Colonic mucosa (tissue), 4 donors: ENCODE results near the gene SMIM1. TPM values are rescaled to one million over a fixed set of nuclear protein-coding genes. Genes with fewer than 3 reads are reported as not detected.

ENCODE experiments used
- DNase-seq: peaks from one replicate; pipeline ENCODE4 v3.0.0-alpha.2; 2020
- H3K27ac ChIP-seq: fragments of 200-600 bp; one replicate; pipeline ENCODE4 v1.8.0; 2021
- H3K27me3 ChIP-seq: fragments of 200-600 bp; one replicate; pipeline ENCODE4 v1.8.0; 2021
- H3K36me3 ChIP-seq: fragments of 200-600 bp; one replicate; pipeline ENCODE4 v1.8.0; 2021
- H3K4me1 ChIP-seq: fragments of 200-600 bp; one replicate; pipeline ENCODE4 v1.8.0; 2021; ENCODE audit warnings: mild to moderate bottlenecking
- H3K4me3 ChIP-seq: fragments of 200-600 bp; one replicate; pipeline ENCODE4 v1.8.0; 2021
- H3K9ac ChIP-seq, 2 donors: one replicate each; pipeline ENCODE4 v1.7.0; 2013; ENCODE audit warnings: control low read depth in 2 of 2, low read depth in 2 of 2, low read length in 2 of 2
- H3K9me3 ChIP-seq: fragments of 200-600 bp; one replicate; pipeline ENCODE4 v1.8.0; 2021
- intact Hi-C: fragments of 100-400 bp; cut with DNase I; formaldehyde crosslinking; loops from one replicate; pipeline ENCODE4 v1.14.1; 2022
- total RNA-seq, 2 donors: library from RNA; stranded (reverse); fragmentation: NEBNext Ultra II Directional in 1 of 2; extraction: Animal tissue kit (Norgen Biotek cat#: 25700) in 1 of 2; gene quantifications; one replicate each; pipeline ENCODE4 v1.2.1, GENCODE V29; 2021
- TF ChIP-seq, protein P1 (sequence below): fragments of 200-600 bp; IDR thresholded peaks from one replicate; pipeline ENCODE4 v1.8.0; 2022; ENCODE audit warnings: antibody characterized with exemption, mild to moderate bottlenecking
- donor health status: healthy.
- donor health status: DM: no; HTN: no; CAD: no.
- donor health status: DM: no; HTN: no; CAD: no.

The SMIM1 gene
- total RNA-seq, 2 donors from 2014 or later: 1.9 to 2.4 TPM

- H3K4me1 ChIP-seq: no peaks in the 10 kb centered on the region
- TF ChIP-seq, protein P1, sequence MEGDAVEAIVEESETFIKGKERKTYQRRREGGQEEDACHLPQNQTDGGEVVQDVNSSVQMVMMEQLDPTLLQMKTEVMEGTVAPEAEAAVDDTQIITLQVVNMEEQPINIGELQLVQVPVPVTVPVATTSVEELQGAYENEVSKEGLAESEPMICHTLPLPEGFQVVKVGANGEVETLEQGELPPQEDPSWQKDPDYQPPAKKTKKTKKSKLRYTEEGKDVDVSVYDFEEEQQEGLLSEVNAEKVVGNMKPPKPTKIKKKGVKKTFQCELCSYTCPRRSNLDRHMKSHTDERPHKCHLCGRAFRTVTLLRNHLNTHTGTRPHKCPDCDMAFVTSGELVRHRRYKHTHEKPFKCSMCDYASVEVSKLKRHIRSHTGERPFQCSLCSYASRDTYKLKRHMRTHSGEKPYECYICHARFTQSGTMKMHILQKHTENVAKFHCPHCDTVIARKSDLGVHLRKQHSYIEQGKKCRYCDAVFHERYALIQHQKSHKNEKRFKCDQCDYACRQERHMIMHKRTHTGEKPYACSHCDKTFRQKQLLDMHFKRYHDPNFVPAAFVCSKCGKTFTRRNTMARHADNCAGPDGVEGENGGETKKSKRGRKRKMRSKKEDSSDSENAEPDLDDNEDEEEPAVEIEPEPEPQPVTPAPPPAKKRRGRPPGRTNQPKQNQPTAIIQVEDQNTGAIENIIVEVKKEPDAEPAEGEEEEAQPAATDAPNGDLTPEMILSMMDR: no peak
- intact Hi-C loops: no loop called here
Measured at GRCh38 chr1:3741566-3742438, 30.7 kb upstream of the SMIM1 start.

DNA sequence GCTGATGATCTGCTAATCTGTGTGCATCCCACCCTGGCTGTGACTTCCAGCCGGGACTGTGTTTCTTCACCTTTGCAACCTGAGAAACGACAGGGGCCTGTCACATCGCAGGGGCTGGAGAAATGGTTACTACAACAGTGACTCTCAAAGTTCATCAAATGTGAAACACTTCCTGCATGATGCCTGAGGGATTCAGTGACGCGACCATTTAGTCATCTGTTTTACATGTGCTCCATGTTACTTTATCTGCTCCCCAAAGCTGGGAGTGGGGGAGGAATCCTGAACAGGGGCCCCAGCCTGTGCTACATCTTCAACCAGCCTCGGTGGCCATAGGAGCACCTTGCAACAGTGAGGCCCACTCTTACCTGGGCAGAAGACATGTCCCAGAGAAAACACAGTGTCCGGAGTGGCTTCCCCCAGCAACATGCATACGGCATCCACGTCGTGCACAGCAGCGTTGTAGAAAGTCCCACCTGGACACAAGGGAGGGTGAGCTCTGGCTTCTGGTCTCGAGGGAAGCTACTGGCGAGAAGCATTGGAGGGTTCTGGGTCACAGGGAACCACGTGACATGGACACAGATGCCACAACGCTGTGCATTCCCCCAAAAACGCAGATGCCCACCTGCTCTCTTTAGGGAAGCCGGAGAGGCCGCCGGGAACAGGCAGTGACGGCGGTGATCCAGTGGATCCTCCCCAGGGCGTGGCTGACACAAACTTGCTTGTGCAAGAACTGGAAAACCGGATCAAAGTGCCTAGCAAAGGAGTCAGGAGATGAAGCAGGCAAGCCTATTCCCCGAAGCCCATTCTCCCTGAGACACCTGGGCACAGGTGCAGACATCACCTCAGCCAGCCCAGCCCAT lies 29.9 kb upstream of the SMIM1 start:
- no peaks in the 10 kb centered on the region for H3K9me3 ChIP-seq
- intact Hi-C loops: no loop called here
- no peak overlapping the region for H3K4me3 ChIP-seq
- H3K27me3 ChIP-seq: no peaks in the 10 kb centered on the region
- no peak for DNase-seq
- no peak overlapping the region for H3K9ac ChIP-seq
- TF ChIP-seq, protein P1: no peak
- H3K36me3 ChIP-seq: no peaks in the 10 kb centered on the region
- peaks cover 2% of the 10 kb centered on the region for H3K4me1 ChIP-seq
- H3K27ac ChIP-seq: no peak overlapping the region

More at GRCh38 chr1:3741566-3742438, 30.7 kb upstream of the SMIM1 start:
- no peaks in the 10 kb centered on the region for H3K27me3 ChIP-seq
- no peaks in the 10 kb centered on the region for H3K9me3 ChIP-seq
- H3K4me3 ChIP-seq: no peak overlapping the region
- no peak for DNase-seq
- H3K36me3 ChIP-seq: no peaks in the 10 kb centered on the region
- H3K9ac ChIP-seq: no peak overlapping the region
- no peak overlapping the region for H3K27ac ChIP-seq

- H3K27ac ChIP-seq: no peak overlapping the region
- intact Hi-C loops: no loop called here
- no peak overlapping the region for H3K4me3 ChIP-seq
- TF ChIP-seq, protein P1: no peak
- no peak overlapping the region for H3K9ac ChIP-seq
- H3K36me3 ChIP-seq: no peaks in the 10 kb centered on the region
- no peaks in the 10 kb centered on the region for H3K9me3 ChIP-seq
- H3K4me1 ChIP-seq: peaks cover 8% of the 10 kb centered on the region
- no peak for DNase-seq
- H3K27me3 ChIP-seq: no peaks in the 10 kb centered on the region
Measured at GRCh38 chr1:3743421-3743820, 29.1 kb upstream of the SMIM1 start.

- Histone ChIP-seq H3K27ac (no peak overlapping the region), H3K36me3 (no peaks in the 10 kb centered on the region), H3K4me3 (no peak overlapping the region), H3K4me1 (peaks cover 8% of the 10 kb centered on the region), H3K9me3 (no peaks in the 10 kb centered on the region), H3K9ac (no peak overlapping the region), H3K27me3 (no peaks in the 10 kb centered on the region)
- intact Hi-C loops: no loop called here
- DNase-seq: no peak
- TF ChIP-seq, protein P1: no peak
Measured at GRCh38 chr1:3743826-3744225, 28.7 kb upstream of the SMIM1 start.

DNA sequence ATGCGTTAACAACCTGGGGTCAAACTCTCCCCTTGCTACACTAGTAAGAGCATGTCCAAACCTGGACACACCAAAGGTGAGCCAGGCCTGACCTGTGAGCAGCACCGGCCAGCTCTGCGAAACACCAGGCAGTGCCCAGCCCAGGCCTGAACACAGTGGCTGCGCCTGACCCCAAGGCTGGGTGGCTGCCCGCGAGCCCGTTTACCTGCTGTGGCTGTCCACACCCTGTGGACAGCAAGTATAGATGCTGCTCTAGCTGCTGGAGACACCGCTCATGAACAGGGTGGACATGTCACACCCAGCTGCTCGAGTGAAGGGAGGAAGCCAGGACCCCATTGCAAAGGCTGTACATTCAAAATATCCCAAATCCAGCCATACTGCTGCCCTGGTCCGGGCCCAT lies 27.9 kb upstream of the SMIM1 start:
- Histone ChIP-seq H3K4me1 (peaks cover 8% of the 10 kb centered on the region), H3K4me3 (no peak overlapping the region), H3K9ac (no peak overlapping the region), H3K36me3 (no peaks in the 10 kb centered on the region), H3K27ac (no peak overlapping the region), H3K9me3 (no peaks in the 10 kb centered on the region), H3K27me3 (no peaks in the 10 kb centered on the region)
- TF ChIP-seq, protein P1: no peak
- DNase-seq: no peak
- intact Hi-C loops: no loop called here
